ENCODE data around the gene SURF1.

Gene SURF1

GRCh38 chr9:133390713-133391112 lies 34.4 kb upstream of the SURF1 start:
- Histone ChIP-seq H4K20me1 (ENCODE audit: insufficient read depth, low read length) (no peaks in the 10 kb centered on the region), H3K27me3 (ENCODE audit: insufficient read depth, low read length, poor library complexity) (no peaks in the 10 kb centered on the region), H3K79me2 (ENCODE audit: insufficient read depth, low read length) (no peaks in the 10 kb centered on the region), H3K4me3 (ENCODE audit: low read depth in 1 of 2, low read length in 2 of 2) (no peak overlapping the region), H3K4me2 (ENCODE audit: insufficient read depth, low read length) (no peak overlapping the region), H2AFZ (ENCODE audit: low read depth, low read length) (no peak overlapping the region), H3K4me1 (ENCODE audit: insufficient read depth, low read length) (no peaks in the 10 kb centered on the region), H3K27ac (ENCODE audit: low read length) (no peak overlapping the region), H3K36me3 (ENCODE audit: insufficient read depth, low read length) (no peaks in the 10 kb centered on the region), H3K9me3 (ENCODE audit: insufficient read depth, low read length, severe bottlenecking) (no peaks in the 10 kb centered on the region), H3K9ac (ENCODE audit: low read depth, low read length) (no peak overlapping the region)
- no peak for ATAC-seq (ENCODE audit: insufficient read depth, low read depth)
- no peak for DNase-seq
- TF ChIP-seq EZH2 (IDR thresholded peaks at IDR 0.05; ENCODE audit: borderline replicate concordance, low read depth, low read length, severe bottlenecking), result no peak
- no peak for TF ChIP-seq CTCF (IDR thresholded peaks at IDR 0.05; ENCODE audit: borderline replicate concordance, extremely low read depth, low read length, poor library complexity, severe bottlenecking)

- Histone ChIP-seq H3K9me3 (ENCODE audit: insufficient read depth, low read length, severe bottlenecking) (no peaks in the 10 kb centered on the region), H3K36me3 (ENCODE audit: insufficient read depth, low read length) (no peaks in the 10 kb centered on the region), H3K79me2 (ENCODE audit: insufficient read depth, low read length) (no peaks in the 10 kb centered on the region), H2AFZ (ENCODE audit: low read depth, low read length) (no peak overlapping the region), H3K4me3 (ENCODE audit: low read depth in 1 of 2, low read length in 2 of 2) (no peak overlapping the region), H3K9ac (ENCODE audit: low read depth, low read length) (no peak overlapping the region), H4K20me1 (ENCODE audit: insufficient read depth, low read length) (no peaks in the 10 kb centered on the region), H3K27ac (ENCODE audit: low read length) (no peak overlapping the region), H3K4me1 (ENCODE audit: insufficient read depth, low read length) (no peaks in the 10 kb centered on the region), H3K27me3 (ENCODE audit: insufficient read depth, low read length, poor library complexity) (no peaks in the 10 kb centered on the region), H3K4me2 (ENCODE audit: insufficient read depth, low read length) (no peak overlapping the region)
- DNase-seq, result no peak
- ATAC-seq (ENCODE audit: insufficient read depth, low read depth), result no peak
- no peak for TF ChIP-seq EZH2 (IDR thresholded peaks at IDR 0.05; ENCODE audit: borderline replicate concordance, low read depth, low read length, severe bottlenecking)
- TF ChIP-seq CTCF (IDR thresholded peaks at IDR 0.05; ENCODE audit: borderline replicate concordance, extremely low read depth, low read length, poor library complexity, severe bottlenecking), result no peak
Observed at GRCh38 chr9:133389562-133389961, 33.3 kb upstream of the SURF1 start.

- no peaks in the 10 kb centered on the region for H3K36me3 ChIP-seq (ENCODE audit: insufficient read depth, low read length)
- H2AFZ ChIP-seq (ENCODE audit: low read depth, low read length), result no peak overlapping the region
- H4K20me1 ChIP-seq (ENCODE audit: insufficient read depth, low read length), result no peaks in the 10 kb centered on the region
- no peak overlapping the region for H3K4me3 ChIP-seq (ENCODE audit: low read depth in 1 of 2, low read length in 2 of 2)
- no peaks in the 10 kb centered on the region for H3K27me3 ChIP-seq (ENCODE audit: insufficient read depth, low read length, poor library complexity)
- H3K4me1 ChIP-seq (ENCODE audit: insufficient read depth, low read length), result no peaks in the 10 kb centered on the region
- TF ChIP-seq CTCF (IDR thresholded peaks at IDR 0.05; ENCODE audit: borderline replicate concordance, extremely low read depth, low read length, poor library complexity, severe bottlenecking), result no peak
- TF ChIP-seq EZH2 (IDR thresholded peaks at IDR 0.05; ENCODE audit: borderline replicate concordance, low read depth, low read length, severe bottlenecking), result no peak
- no peak overlapping the region for H3K4me2 ChIP-seq (ENCODE audit: insufficient read depth, low read length)
- no peaks in the 10 kb centered on the region for H3K9me3 ChIP-seq (ENCODE audit: insufficient read depth, low read length, severe bottlenecking)
- no peak for DNase-seq
- no peak for ATAC-seq (ENCODE audit: insufficient read depth, low read depth)
- no peak overlapping the region for H3K27ac ChIP-seq (ENCODE audit: low read length)
- no peaks in the 10 kb centered on the region for H3K79me2 ChIP-seq (ENCODE audit: insufficient read depth, low read length)
- H3K9ac ChIP-seq (ENCODE audit: low read depth, low read length), result no peak overlapping the region
Observed at GRCh38 chr9:133389025-133389557, 32.8 kb upstream of the SURF1 start.

- no peaks in the 10 kb centered on the region for H3K9me3 ChIP-seq (ENCODE audit: insufficient read depth, low read length, severe bottlenecking)
- no peak overlapping the region for H2AFZ ChIP-seq (ENCODE audit: low read depth, low read length)
- DNase-seq (no peak), ATAC-seq (ENCODE audit: insufficient read depth, low read depth) (no peak)
- H3K4me2 ChIP-seq (ENCODE audit: insufficient read depth, low read length), result no peak overlapping the region
- no peaks in the 10 kb centered on the region for H3K4me1 ChIP-seq (ENCODE audit: insufficient read depth, low read length)
- no peaks in the 10 kb centered on the region for H3K36me3 ChIP-seq (ENCODE audit: insufficient read depth, low read length)
- H4K20me1 ChIP-seq (ENCODE audit: insufficient read depth, low read length), result no peaks in the 10 kb centered on the region
- no peaks in the 10 kb centered on the region for H3K79me2 ChIP-seq (ENCODE audit: insufficient read depth, low read length)
- H3K27ac ChIP-seq (ENCODE audit: low read length), result no peak overlapping the region
- no peak overlapping the region for H3K9ac ChIP-seq (ENCODE audit: low read depth, low read length)
- TF ChIP-seq CTCF (IDR thresholded peaks at IDR 0.05; ENCODE audit: borderline replicate concordance, extremely low read depth, low read length, poor library complexity, severe bottlenecking) (no peak), EZH2 (IDR thresholded peaks at IDR 0.05; ENCODE audit: borderline replicate concordance, low read depth, low read length, severe bottlenecking) (no peak)
- no peaks in the 10 kb centered on the region for H3K27me3 ChIP-seq (ENCODE audit: insufficient read depth, low read length, poor library complexity)
- H3K4me3 ChIP-seq (ENCODE audit: low read depth in 1 of 2, low read length in 2 of 2), result no peak overlapping the region
Observed at GRCh38 chr9:133387680-133388079, 31.4 kb upstream of the SURF1 start.

Data from DND-41 (cell line).